ENCODE measurements around the gene LDB2. TPM values are rescaled to one million over a fixed set of nuclear protein-coding genes. Genes with fewer than 3 reads are reported as not detected.

Gene LDB2
- total and polyA plus RNA-seq, 2 of the 8 experiments (the other 6 are each of a cell fraction or from before 2014, with no cell fraction given): 57.0 to 140 TPM

GRCh38 chr4:16864199-16864598 lies 34.2 kb downstream of the LDB2 start:
- ChIA-PET POLR2A (ENCODE audit: partially characterized antibody) (no interaction called here), CTCF (ENCODE audit: partially characterized antibody) (interaction anchor here (1.2 to 2.0 kb wide), 3 partner anchors 19 to 70 kb away, joined by 3 to 6 read pairs (median 4); no protein-coding TSS in a partner anchor)
- no peak overlapping the region for H2BK5ac ChIP-seq (ENCODE audit: low read depth, low read length)
- DNase-seq (ENCODE audit: low read depth in 1 of 2, low spot score in 2 of 2) (no peak), FAIRE-seq (no peak)
- no peak overlapping the region for H3K4me2 ChIP-seq (ENCODE audit: insufficient read depth in 1 of 2, low read depth in 2 of 2, low read length in 2 of 2)
- H3K79me1 ChIP-seq (ENCODE audit: low read depth, low read length): no peaks in the 10 kb centered on the region
- no peak overlapping the region for H3K9ac ChIP-seq (replicated peaks in 1 of 4; ENCODE audit: extremely low read depth in 1 of 4, low read depth in 3 of 4, low read length in 3 of 4)
- H3K4me1 ChIP-seq (replicated peaks in 1 of 4; ENCODE audit: control insufficient read depth in 3 of 4, insufficient read depth in 4 of 4, low read length in 3 of 4): peaks cover 0 to 10% (median 7%) of the 10 kb centered on the region in 4 experiments; a peak in 4 of 7 replicates
- no peaks in the 10 kb centered on the region for H3K27me3 ChIP-seq (replicated peaks in 1 of 4; ENCODE audit: control insufficient read depth in 3 of 4, extremely low read depth in 1 of 4, insufficient read depth in 3 of 4, low read length in 3 of 4)
- no peak overlapping the region for H3K23ac ChIP-seq (ENCODE audit: insufficient read length)
- 87% methylated on average over 2 of the region's 2 CpGs; no CpG with 5 or more reads in 1 of the 2 experiments for WGBS, 2 experiments (ENCODE audit: extremely low coverage in 1 of 2, insufficient coverage in 1 of 2, insufficient read length in 1 of 2, insufficient replicate concordance in 2 of 2, low coverage in 1 of 2, low lambda C conversion rate in 2 of 2, missing lambda C conversion rate in 1 of 2)
- no peak overlapping the region for H3K27ac ChIP-seq (ENCODE audit: low read depth, low read length)
- no peak overlapping the region for H3K4me3 ChIP-seq (ENCODE audit: extremely low read depth in 1 of 4, insufficient read depth in 2 of 4, low read depth in 3 of 4, low read length in 4 of 4)
- no peak for TF ChIP-seq EZH2 (IDR thresholded peaks at IDR 0.05; ENCODE audit: low read depth, low read length, severe bottlenecking)
- no peak for TF ChIP-seq BCL11A (IDR thresholded peaks at IDR 0.05; ENCODE audit: low read depth in 2 of 2, low read length in 2 of 2)
- TF ChIP-seq MAFK (IDR thresholded peaks at IDR 0.05; ENCODE audit: low read depth, low read length): no peak
- TF ChIP-seq RXRA (IDR thresholded peaks at IDR 0.05; ENCODE audit: insufficient read depth, low read depth, low read length): no peak
- TF ChIP-seq POU5F1 (IDR thresholded peaks at IDR 0.05; ENCODE audit: low read depth, low read length): no peak
- no peak for TF ChIP-seq CHD1 (IDR thresholded peaks at IDR 0.05; ENCODE audit: low read depth, low read length)
- TF ChIP-seq YY1 (IDR thresholded peaks at IDR 0.05; ENCODE audit: low read depth, low read length): no peak
- TF ChIP-seq RNF2 (IDR thresholded peaks at IDR 0.05; ENCODE audit: borderline replicate concordance, low read depth, low read length, missing control alignments, poor library complexity, severe bottlenecking): no peak
- TF ChIP-seq SIX5 (IDR thresholded peaks at IDR 0.05; ENCODE audit: low read depth, low read length): no peak
- TF ChIP-seq HDAC6 (IDR thresholded peaks at IDR 0.05; ENCODE audit: low read depth, low read length): no peak
- no peak for TF ChIP-seq CBX8 (IDR thresholded peaks at IDR 0.05; ENCODE audit: borderline replicate concordance, low read depth, low read length)
- TF ChIP-seq ZNF274 (IDR thresholded peaks at IDR 0.05; ENCODE audit: borderline replicate concordance, extremely low read depth, low read length): no peak
- TF ChIP-seq KDM5A (IDR thresholded peaks at IDR 0.05; ENCODE audit: low read length): no peak
- TF ChIP-seq JUND (IDR thresholded peaks at IDR 0.05; ENCODE audit: low read length): no peak
- no peak for TF ChIP-seq MAX (IDR thresholded peaks at IDR 0.05)
- no peak overlapping the region for H3K14ac ChIP-seq (ENCODE audit: insufficient read length)
- H2BK120ac ChIP-seq (replicated peaks; ENCODE audit: low read depth, low read length): no peak overlapping the region
- peaks cover 2% of the 10 kb centered on the region; the same call in 1 of the 2 replicates for H3K23me2 ChIP-seq (ENCODE audit: low read depth, low read length)
- no peak overlapping the region for H2BK15ac ChIP-seq (ENCODE audit: low read length)
- no peak overlapping the region for H4K8ac ChIP-seq (ENCODE audit: extremely low read depth, insufficient read depth, low read length)
- no peak overlapping the region for H2BK20ac ChIP-seq (ENCODE audit: low read length)
- H2AFZ ChIP-seq (ENCODE audit: low read length): no peak overlapping the region
- no peak overlapping the region for H3K18ac ChIP-seq (ENCODE audit: extremely low read depth, low read length)
- no peak overlapping the region for H4K91ac ChIP-seq (replicated peaks; ENCODE audit: insufficient read length, low read length)
- no peaks in the 10 kb centered on the region for H3K9me3 ChIP-seq (ENCODE audit: insufficient read depth in 2 of 2, low read depth in 1 of 2, low read length in 1 of 2)
- H2AK5ac ChIP-seq (ENCODE audit: low read depth, low read length): no peak overlapping the region
- no peak overlapping the region for H2BK12ac ChIP-seq (ENCODE audit: low read depth, low read length)
- no peak overlapping the region for H4K5ac ChIP-seq (ENCODE audit: insufficient read length, low read depth, low read length)
- H3K4ac ChIP-seq (replicated peaks; ENCODE audit: insufficient read length, low read depth, low read length): no peak overlapping the region
- no peaks in the 10 kb centered on the region for H4K20me1 ChIP-seq (replicated peaks in 1 of 2; ENCODE audit: control insufficient read depth in 1 of 2, insufficient read depth in 2 of 2, low read length in 2 of 2)
- H3K79me2 ChIP-seq (ENCODE audit: control insufficient read depth in 1 of 2, insufficient read depth in 2 of 2, low read length in 2 of 2): peaks cover 4 to 58% of the 10 kb centered on the region in 2 experiments; a peak in 2 of 4 replicates
- no peak overlapping the region for H3K56ac ChIP-seq (replicated peaks; ENCODE audit: insufficient read length, low read depth, low read length)
- no peaks in the 10 kb centered on the region for H3K36me3 ChIP-seq (ENCODE audit: control insufficient read depth in 2 of 4, insufficient read depth in 4 of 4, low read length in 3 of 4)

All from H1 (cell line).